NCI-H2227 treated with DMSO at 0.1 percent for 48 hours (cell line): ENCODE results near the gene TMEM185A.
"Not testable (repeated sequence)": the region's sequence is repeated elsewhere in the genome, so short reads cannot be mapped to it uniquely, and the experiment has no call there.

Experiments
- DNase-seq: peaks from one replicate; lab custom pipeline; 2025; lab: John Stamatoyannopoulos, UW

The TMEM185A gene

DNA sequence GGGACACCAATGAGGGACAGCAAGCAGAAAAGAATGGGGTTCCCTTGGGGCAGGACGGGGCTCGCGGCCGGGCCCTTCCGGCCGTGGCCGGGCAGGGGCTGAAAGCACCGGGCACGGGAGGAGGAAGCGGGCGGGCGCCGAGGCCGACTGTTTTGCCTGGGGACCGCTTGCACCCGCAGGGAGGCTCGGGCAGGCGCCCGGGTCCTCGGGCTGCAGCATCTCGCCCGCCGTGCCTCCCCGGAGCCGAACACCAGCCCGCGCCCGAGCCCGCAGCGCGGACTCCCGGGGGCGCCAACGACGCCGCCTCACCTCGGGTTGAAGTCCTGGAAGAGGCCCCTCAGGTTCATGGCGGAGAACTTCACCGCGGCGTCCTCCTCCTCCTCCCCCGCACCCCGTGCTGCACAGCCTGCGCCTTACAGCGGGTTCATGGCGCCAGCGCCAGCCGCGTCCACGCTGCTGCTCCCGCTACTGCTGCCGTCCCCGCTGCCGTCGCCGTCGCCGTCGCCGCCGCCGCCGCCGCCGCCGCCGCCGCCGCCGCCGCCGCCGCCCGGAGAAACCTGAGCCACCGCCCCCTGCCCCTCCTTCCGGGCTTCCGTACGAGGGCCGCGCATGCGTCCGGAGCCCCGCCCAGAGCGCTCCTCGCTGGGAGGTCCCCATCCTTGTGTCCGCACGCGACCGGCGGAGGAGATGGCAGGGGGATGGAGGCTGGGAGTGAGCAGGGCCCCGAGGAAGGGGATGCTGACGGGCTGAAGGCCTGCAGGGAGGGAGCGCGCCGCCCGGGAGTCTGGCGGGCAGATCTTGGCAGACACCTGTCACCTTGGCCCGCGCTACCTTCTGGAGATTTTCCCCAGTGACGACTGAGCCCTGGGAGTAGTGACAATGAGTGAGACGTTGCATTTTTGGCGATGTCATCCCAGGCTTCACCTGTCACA lies at the start of gene TMEM185A:
TSS of gene TMEM185A (minus strand) at position 559 of the 932 bp plus-strand sequence. CDS start at position 347, 212 bp downstream.
- DNase-seq: peak; percentile 32

DNA sequence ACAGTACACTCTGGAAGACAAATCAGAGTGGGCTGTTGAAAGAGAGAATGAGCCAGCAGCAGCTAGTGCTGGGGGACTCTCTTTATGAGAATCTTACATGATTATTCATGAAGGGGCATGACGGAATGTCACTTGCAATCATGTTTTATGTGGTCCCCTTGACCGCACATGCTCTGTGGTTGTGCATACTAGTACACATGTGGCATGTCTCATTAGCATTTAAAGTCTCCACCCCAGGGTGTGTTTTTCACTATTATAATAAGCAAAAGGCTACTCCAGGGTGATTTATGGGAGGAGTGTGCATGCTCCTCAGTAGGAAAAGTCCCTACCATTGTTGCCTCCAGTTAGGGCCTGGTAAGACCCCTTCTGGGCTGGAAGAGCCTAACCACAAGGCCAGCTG lies 49.6 kb upstream of the TMEM185A start:
- DNase-seq: no peak

DNA sequence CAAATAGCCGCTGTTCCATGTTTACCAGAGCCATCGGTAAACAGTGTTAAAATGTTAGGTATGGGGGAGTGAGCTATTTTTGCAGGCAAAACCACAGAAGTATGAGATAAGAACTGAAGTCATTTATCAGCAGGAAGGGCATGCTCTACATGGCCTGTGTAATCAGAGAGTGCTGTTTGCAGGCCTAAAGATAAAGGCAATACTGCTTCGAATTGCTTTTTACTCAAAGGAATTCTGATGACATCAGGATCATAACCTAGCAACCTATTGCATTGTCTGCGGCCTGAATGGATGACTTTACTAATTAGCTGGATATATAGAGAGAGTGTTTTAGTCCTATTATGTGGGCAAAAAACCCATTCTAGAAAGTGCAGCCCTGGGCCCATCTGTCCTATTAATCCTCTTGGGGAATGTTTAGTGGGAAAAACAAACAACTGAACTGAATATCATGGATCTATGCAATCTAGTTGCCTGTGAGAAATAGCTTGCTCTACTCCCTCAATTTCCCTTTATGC lies 47.6 kb upstream of the TMEM185A start:
- DNase-seq: not testable (repeated sequence)

DNA sequence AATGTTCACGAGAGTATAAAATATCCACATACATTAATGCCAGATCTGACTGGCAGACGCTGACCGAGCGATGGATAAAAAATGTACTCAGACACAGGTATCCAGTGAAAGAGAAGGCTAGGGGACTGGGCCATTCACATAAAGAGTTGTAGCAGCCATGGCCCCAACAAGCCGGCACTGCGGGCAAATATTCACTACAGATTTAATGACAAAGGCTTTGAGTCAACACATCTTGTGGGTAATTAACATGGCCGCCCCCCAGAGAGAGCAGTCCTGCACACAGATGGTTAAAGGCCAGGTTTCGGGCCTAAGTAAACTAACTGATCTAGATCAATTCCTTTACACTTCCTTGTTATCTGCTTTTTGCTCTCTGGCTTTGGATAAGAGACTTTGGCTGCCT lies 44.0 kb upstream of the TMEM185A start:
- not testable (repeated sequence) for DNase-seq

DNA sequence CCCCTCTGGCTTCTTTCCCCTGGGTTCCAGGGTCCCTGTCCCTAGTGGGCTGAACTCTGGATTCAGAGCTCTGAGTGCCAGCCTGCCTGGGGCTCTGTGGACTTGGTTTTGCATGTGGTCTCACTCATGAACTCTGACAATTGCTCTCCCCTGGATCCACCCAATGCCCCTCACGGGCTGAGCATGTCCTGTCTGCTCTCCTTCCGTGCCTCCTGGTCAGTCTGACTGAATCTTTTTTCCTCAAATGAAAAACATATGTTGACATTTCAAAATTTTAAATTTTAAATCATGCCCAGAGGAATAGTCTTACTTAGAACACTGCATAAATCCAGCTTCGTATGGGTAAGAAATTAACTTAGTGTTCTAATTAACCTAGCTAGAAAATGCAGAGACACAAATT lies 43.5 kb upstream of the TMEM185A start:
- not testable (repeated sequence) for DNase-seq

DNA sequence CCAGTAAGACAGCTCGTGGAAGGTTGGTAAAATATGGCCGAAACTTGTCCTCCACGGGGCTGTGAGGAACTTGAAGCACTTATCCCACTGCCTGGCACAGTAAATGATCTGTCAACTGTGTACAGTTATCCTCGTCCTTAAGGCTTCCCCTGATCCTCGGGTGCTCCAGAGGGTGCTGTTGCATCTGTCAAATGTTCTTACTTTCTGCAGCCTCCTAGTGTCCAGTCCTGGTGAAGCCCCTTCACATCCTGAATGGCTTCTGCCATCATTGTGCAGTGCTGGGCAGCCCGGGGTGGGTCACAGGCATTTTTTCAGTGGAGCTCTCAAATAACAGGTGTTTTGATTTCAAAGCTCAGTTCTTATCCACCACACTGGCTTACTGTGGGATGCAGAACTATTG lies 29.0 kb upstream of the TMEM185A start:
- not testable (repeated sequence) for DNase-seq

DNA sequence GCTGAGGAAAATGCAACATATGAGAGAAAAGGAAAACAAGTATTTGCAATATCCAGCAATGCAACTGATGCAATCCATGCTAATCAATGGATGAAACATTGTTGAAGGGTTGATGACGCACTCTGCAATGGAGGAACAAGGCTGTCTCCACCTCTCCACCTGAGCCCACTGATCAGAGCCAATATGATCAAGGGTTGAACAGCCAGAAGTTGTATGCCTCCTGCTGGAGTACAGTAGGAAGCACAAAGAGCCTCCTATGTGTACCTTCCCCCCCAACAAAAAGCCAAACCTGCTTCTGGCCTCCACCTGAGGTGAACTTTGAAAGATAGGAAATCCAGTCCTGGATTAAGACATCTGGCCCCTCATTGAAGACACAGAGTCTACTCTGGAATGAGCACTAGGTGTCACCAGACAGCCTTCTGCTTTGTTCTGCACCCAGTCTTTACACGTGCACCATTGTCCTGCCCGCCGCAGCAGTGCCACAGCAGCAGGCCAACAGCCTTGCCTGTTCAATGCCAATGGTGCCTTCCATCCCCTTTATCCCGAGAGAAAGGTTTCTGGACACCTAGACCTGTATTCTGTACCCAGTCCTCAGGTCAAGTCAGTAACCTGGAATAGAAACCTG lies 24.8 kb upstream of the TMEM185A start:
- not testable (repeated sequence) for DNase-seq

DNA sequence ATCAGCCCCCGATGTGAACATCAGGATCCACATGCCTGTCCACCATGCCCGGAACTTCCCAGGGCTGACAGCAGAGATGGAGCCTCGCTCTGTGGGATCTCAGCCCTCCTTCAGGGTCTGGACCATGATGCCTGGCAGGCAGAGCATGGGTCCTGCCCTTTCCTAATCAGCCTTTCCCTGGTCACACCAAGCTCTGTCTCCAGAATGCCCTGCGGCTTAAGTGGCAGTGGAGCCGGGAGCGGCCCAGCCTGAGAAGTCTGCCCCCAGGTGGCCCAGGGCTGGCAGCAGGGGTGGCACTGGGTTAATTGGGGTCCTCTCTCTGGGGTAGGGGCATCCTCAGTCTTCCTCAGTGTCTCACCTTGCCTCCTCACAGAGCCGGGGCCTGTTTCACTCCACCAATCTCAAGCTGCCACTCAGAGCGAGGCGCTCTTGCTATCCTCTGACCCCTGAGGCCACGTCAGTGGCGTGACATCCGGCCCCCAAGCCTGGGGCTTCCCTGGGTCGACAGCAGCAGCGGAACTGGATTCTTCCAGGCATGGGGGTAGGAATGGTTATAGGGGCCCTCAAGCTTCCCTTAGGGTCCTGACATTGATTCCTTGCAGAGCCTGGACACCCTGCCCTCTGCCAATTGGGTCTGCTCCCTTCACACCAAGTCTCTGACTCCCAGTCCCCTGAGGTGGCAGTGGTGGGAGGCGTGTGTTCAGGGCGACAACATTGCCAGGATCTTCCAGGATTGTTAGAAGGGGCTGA lies 20.8 kb upstream of the TMEM185A start:
- DNase-seq: no peak

DNA sequence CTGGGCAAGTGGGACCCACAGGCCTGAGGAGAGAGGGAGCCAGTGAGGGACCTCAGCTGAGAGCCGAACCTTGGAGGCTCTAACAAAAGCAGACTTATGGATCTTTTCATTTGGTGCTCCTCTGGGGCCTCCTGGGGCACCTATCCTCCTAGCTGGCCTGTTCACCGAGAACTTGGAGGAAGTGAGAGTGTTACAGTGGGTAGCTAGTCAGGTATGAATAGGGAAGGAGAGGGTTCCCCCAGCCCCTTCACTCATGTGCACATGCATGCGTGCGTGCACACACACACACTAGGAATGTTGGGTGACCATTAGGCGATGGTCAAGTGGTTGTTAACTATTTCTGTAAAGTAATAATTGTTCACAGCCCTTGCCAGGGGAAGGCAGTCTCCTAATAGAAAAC lies 18.6 kb upstream of the TMEM185A start:
- no peak for DNase-seq

DNA sequence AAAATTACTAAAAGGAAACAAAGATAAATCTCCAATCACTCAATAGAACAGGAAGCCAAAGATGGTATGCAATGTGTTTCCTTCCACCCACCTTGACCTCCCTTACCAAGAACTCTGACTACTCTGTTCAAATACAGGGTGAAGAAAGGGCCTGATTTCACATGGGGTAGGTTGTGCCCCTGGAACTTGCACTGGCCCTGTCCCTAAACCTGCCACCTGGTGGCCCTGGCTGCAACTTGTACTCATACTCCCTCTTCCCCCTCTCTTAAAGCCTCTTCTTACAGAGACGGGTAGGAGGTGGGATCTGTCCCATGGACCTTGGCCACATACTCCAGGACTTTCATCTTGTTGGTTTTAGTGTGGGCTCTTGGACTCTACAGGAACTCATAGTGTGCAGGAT lies 17.3 kb upstream of the TMEM185A start:
- no peak for DNase-seq

DNA sequence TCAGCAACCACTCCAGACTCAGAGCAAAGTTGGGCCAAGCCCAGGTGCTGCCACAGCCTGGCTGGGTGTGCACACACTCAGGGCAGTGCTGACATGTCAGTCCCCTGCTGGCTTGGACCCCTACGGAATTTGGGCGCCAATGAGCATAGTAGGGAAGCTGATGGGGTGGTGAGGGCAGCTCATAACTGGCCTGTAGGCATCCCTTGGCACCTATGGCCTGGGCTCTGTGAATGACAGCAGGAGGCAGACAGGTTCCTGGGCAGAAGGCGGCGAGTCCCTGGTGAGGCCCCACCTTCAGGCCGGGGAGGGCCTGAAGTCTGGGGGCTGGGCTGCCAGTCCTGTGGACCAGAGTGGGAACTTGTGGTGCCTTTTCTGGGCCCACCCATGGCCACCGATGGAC lies 15.9 kb upstream of the TMEM185A start:
- no peak for DNase-seq

DNA sequence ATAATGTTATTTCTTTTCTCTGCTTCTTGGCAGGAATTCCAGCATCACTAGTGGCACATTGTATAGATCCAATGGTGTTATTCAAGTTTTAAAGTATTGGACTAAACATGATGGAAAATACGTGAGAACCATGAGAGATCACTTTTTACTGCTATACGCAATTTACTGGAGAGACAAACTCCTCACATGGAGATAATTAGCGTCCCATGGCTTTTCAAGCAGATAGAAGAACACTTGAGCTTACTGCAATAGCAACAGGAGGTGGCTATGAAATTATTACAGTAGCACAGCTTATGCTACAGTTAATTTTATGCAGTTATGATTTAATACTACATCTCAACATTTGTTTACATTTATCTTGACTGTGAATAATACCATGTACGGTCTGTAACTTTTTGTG lies 11.9 kb upstream of the TMEM185A start:
- DNase-seq: no peak

DNA sequence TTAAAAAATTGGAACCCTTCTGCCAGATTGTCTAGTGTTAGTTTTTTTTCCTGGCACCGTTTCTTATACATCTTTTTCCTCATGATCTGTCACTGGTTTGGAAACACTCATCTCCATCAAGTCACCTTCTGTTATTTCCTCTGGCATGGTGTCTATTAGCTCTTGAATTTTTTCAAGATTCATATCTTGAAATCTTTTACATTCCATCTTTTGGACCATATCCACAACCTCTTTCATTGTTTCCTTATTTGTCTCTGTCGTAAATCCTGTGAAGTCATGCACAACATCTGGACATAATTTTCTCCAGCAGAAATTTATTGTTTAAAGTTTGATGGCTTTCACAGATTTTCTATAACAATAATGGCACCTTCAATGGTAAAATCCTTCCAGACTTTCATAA lies 10.2 kb upstream of the TMEM185A start:
- no peak for DNase-seq

DNA sequence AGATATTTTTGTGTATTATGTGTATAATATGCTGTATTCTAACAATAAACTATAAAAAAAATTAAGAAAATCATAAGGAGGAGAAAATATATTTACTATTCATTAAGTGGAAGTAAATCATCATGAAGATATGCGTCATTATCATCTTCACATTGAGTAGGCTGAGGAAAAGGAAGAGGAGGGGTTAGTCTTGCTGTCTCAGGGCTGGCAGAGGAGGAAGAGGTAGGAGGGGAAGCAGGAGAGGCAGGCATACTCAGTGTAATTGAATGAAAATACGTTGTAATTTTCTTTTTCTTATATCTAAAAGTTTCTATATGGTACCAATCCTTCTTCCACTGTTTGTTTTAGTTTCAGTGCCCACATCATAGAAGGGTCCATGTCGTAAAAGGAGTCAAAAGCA lies 9.8 kb upstream of the TMEM185A start:
- no peak for DNase-seq

DNA sequence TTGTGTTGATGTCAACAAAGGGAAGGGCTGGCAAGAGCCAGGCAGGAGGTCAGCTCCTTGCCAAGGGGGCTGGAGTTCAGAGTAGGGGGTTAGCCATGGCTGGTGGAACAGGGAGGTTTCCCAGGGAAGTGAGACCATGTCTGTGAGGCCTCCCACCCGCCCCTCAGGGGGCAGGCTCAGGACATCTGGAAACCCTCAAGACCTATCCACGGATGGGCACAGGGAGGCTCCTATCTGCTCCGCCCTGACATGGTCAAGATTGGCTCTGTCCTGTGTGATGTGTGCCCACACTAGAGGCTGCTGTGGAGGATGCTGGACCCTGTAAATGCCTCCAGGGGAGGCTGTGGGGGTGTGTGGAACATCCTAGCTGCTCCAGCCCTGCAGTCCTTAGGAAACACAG lies 8.0 kb upstream of the TMEM185A start:
- no peak for DNase-seq

DNA sequence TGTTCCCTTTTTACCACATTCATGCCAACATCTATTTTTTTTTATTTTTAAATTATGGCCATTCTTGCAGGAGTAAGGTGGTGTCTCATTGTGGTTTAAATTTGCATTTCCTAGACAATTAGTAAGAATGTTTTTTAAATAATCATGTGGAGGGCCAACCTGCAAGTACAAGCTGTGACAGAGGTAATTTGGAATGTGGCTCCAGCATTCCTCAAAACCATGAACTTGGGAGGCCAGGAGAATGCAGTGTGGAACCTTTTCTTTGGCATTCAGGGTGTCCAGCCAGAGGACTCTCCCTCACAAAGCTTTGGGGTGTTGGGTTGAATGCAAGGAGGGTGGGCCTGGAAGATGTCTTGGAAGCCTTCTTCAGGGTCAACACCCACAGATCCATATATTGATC lies 7.3 kb upstream of the TMEM185A start:
- DNase-seq: no peak

DNA sequence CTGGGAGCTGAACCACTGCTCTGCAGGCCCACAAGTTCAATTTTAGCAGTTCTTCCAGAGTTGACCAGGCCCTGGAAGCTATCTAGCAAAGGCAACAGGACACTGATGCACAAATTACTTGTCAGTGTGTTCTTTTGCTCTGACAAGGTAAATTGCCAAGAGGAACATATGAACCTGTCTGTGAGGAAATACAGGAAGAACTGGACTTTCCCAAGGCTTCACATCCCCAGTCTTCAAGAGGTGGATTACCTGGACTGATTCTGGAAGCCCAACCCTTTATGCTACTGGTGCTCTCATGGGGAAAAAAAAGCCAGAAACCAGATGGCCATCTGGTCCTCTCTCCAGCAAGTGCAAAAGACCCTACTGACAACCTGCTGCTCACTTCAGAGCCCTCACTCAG lies 1.9 kb upstream of the TMEM185A start:
- no peak for DNase-seq

DNA sequence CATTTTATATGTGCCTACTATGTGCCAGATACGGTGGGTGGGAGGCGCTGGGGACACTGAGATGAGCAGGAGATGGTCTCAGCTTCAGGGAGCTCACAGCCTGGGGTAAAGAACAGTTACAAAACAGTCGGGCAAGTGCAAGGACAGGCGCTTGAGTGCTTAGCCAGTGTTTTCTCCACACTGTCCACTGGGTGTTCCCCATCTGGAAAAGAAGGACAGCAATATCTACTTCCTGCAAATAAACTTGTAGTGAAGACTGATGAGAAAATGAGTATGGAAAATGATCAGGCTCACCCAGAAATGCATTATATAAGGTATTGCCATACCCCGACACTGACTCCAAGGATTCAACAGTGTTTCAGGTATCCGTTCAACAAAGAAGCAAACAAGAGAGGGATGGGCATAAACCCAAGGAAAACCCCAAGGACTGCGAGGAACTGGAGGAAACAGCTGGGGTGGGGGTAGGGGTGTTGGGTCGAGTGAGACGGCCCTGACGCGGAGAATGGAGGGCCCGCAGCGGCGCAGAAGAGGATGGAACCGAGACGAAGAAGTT lies 835 bp downstream of the TMEM185A start:
- no peak for DNase-seq

DNA sequence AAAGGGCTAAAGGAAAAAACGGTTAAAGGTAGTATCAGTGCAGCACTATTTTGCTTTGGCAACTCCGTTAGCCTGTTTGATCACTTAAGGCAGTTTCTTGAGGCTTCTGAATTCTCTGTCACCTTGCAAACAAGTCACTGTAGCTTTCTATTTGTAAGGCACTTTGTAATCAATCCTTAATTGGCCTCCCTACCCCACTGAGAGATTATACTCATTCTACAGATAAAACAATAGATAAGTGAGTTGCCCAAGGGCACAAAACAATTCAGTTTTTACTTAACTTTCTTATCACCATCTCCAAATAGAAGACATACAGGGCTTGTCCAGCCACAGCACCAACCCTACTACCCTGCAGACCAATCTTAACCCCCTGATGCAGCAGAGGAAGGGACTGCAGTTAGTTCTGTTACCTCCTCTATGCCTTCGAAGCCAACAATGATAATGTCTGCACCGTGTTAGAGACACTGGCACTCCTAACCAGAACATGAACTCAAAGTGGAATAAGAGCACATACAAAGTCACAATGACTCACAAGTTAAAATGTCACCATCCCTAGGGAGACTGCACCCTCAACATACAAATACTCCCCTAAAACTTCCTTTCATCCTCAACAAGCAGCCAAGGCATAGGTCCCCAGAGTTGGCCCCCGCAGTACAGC lies 1.7 kb downstream of the TMEM185A start:
- no peak for DNase-seq

DNA sequence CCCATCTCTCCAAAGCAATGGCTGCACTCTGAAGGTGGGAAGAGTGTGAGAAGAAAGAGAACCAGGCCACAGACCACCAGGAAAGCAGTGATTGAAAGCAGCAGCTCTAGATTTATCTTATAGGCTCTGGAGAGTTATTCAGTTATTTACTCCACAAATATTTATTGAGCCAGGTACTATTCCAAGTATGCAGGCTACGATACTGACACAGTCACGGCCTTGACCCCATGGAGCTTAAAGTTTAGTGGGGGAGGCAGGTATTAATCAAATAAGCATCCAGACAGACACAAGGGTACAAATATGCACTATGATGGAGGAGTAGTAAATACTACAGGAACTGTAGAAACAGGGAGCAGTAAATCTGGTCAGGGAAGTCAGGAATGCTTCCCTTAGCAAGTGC lies 2.8 kb downstream of the TMEM185A start:
- no peak for DNase-seq

DNA sequence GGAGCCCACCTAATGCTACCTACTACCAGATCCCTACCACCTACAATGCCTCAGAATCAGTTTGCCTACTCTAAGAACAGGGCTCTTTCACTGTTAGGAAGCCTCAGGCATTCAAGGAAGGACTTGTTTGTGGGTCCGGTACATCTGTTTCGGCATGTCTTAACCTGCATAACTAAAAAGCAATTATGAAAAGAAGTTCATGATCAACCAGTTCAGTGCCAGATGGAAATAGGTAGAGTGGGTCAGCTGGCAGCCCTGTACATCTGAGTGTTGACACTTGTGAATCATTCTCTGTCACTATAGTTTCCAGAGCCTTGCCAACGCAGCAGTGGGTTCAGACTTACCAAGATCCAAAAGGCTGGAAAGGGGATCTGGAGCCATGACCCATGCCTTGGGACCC lies 3.3 kb downstream of the TMEM185A start:
- no peak for DNase-seq

DNA sequence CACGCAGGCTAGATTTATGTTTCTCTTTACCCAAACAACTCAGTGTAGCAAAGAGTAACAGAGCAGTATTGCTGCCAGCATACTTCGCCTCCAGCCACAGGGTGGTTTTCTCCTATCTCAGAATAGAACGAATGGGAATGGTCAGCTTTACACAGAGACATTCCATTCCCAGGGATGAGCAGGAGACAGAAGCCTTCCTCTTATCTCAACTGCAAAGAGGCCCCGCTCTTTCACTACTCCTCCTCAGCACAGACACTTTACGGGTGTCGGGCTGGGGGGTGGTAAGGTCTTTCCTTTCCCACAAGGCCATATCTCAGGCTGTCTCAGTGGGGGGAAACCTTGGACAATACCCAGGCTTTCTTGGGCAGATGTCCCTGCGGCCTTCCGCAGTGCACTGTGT lies 4.8 kb downstream of the TMEM185A start:
- DNase-seq: not testable (repeated sequence)
